ENCODE measurements around the gene FMNL2.
"Not testable (repeated sequence)": the region's sequence is repeated elsewhere in the genome, so short reads cannot be mapped to it uniquely, and the experiment has no call there.

Gene FMNL2

GRCh38 chr2:152372438-152372984 is 37.5 kb downstream of the FMNL2 start:
- DNase-seq (ENCODE audit: extremely low read depth in 1 of 2, low read depth in 1 of 2) = no peak

- DNase-seq (ENCODE audit: extremely low read depth in 1 of 2, low read depth in 1 of 2) = no peak
These were observed 40.2 kb downstream of the FMNL2 start for GRCh38 chr2:152375174-152375573.

GRCh38 chr2:152376385-152376784 is 41.4 kb downstream of the FMNL2 start:
- DNase-seq (ENCODE audit: extremely low read depth in 1 of 2, low read depth in 1 of 2) = no peak

GRCh38 chr2:152376968-152377367 is 42.0 kb downstream of the FMNL2 start:
- no peak for DNase-seq (ENCODE audit: extremely low read depth in 1 of 2, low read depth in 1 of 2)

GRCh38 chr2:152379089-152379488 is 44.1 kb downstream of the FMNL2 start:
- no peak for DNase-seq (ENCODE audit: extremely low read depth in 1 of 2, low read depth in 1 of 2)

GRCh38 chr2:152380261-152381055 is 45.5 kb downstream of the FMNL2 start:
- no peak for DNase-seq (ENCODE audit: extremely low read depth in 1 of 2, low read depth in 1 of 2)

- no peak for DNase-seq (ENCODE audit: extremely low read depth in 1 of 2, low read depth in 1 of 2)
These were observed 48.7 kb downstream of the FMNL2 start for GRCh38 chr2:152383702-152384101.

GRCh38 chr2:152384992-152385391 is 50.0 kb downstream of the FMNL2 start:
- no peak for DNase-seq (ENCODE audit: extremely low read depth in 1 of 2, low read depth in 1 of 2)

GRCh38 chr2:152385650-152386049 is 50.7 kb downstream of the FMNL2 start:
- DNase-seq (ENCODE audit: extremely low read depth in 1 of 2, low read depth in 1 of 2) = no peak

GRCh38 chr2:152386266-152386665 is 51.3 kb downstream of the FMNL2 start:
- DNase-seq (ENCODE audit: extremely low read depth in 1 of 2, low read depth in 1 of 2) = no peak

GRCh38 chr2:152387041-152387440 is 52.1 kb downstream of the FMNL2 start:
- DNase-seq (ENCODE audit: extremely low read depth in 1 of 2, low read depth in 1 of 2) = no peak

GRCh38 chr2:152388269-152388668 is 53.3 kb downstream of the FMNL2 start:
- not testable (repeated sequence) for DNase-seq (ENCODE audit: extremely low read depth in 1 of 2, low read depth in 1 of 2)

GRCh38 chr2:152389483-152389882 is 54.5 kb downstream of the FMNL2 start:
- no peak for DNase-seq (ENCODE audit: extremely low read depth in 1 of 2, low read depth in 1 of 2)

- no peak for DNase-seq (ENCODE audit: extremely low read depth in 1 of 2, low read depth in 1 of 2)
These were observed 55.9 kb downstream of the FMNL2 start for GRCh38 chr2:152390837-152391236.

GRCh38 chr2:152391318-152391717 is 56.3 kb downstream of the FMNL2 start:
- DNase-seq (ENCODE audit: extremely low read depth in 1 of 2, low read depth in 1 of 2) = no peak

- no peak for DNase-seq (ENCODE audit: extremely low read depth in 1 of 2, low read depth in 1 of 2)
These were observed 58.4 kb downstream of the FMNL2 start for GRCh38 chr2:152393377-152393776.

- DNase-seq (ENCODE audit: extremely low read depth in 1 of 2, low read depth in 1 of 2) = no peak
These were observed 59.4 kb downstream of the FMNL2 start for GRCh38 chr2:152394326-152394725.

- DNase-seq (ENCODE audit: extremely low read depth in 1 of 2, low read depth in 1 of 2) = no peak
These were observed 60.1 kb downstream of the FMNL2 start for GRCh38 chr2:152395103-152395502.

GRCh38 chr2:152395572-152395971 is 60.6 kb downstream of the FMNL2 start:
- no peak for DNase-seq (ENCODE audit: extremely low read depth in 1 of 2, low read depth in 1 of 2)

- DNase-seq (ENCODE audit: extremely low read depth in 1 of 2, low read depth in 1 of 2) = no peak
These were observed 61.1 kb downstream of the FMNL2 start for GRCh38 chr2:152396051-152396511.

GRCh38 chr2:152396763-152397162 is 61.8 kb downstream of the FMNL2 start:
- no peak for DNase-seq (ENCODE audit: extremely low read depth in 1 of 2, low read depth in 1 of 2)

- DNase-seq (ENCODE audit: extremely low read depth in 1 of 2, low read depth in 1 of 2) = no peak
These were observed 64.0 kb downstream of the FMNL2 start for GRCh38 chr2:152399003-152399402.
